Measurements from ENCODE around the gene OR8D2.

DNA sequence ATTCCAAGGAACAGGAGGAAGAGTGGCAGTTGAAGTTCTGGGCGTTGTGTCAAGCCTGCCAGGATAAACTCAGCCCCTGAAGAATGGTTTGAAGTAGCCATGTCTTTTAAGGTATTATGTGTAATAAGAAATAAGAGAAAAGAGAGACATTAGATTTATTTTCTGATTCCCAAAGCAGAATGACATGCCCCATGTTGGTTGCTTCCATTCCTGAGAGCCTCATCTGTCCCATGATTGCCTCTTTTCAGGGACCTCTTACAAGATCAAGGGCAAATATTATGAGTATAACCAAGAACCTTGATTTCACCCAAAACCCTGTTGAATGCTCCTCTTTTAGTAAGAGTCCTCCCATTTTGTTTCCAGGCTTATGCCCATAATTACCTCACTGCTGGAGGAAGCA is at the start of gene OR8D2:
- TF ChIP-seq, protein P1, sequence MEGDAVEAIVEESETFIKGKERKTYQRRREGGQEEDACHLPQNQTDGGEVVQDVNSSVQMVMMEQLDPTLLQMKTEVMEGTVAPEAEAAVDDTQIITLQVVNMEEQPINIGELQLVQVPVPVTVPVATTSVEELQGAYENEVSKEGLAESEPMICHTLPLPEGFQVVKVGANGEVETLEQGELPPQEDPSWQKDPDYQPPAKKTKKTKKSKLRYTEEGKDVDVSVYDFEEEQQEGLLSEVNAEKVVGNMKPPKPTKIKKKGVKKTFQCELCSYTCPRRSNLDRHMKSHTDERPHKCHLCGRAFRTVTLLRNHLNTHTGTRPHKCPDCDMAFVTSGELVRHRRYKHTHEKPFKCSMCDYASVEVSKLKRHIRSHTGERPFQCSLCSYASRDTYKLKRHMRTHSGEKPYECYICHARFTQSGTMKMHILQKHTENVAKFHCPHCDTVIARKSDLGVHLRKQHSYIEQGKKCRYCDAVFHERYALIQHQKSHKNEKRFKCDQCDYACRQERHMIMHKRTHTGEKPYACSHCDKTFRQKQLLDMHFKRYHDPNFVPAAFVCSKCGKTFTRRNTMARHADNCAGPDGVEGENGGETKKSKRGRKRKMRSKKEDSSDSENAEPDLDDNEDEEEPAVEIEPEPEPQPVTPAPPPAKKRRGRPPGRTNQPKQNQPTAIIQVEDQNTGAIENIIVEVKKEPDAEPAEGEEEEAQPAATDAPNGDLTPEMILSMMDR (IDR thresholded peaks at IDR 0.05) = no peak
- TF ChIP-seq EP300 (IDR thresholded peaks at IDR 0.05) (no peak), POLR2A (IDR thresholded peaks at IDR 0.05) (no peak), POLR2AphosphoS5 (IDR thresholded peaks at IDR 0.05) (no peak)
